DOHH2 (cell line): ENCODE results near the gene CREB3L2.

Experiments used
- H3F3A ChIP-seq: fragments of 200-600 bp; sonication (generic), shearing (Covaris generic); 2 replicates; pipeline ENCODE4 v1.6.0; 2016; ENCODE audit warnings: antibody characterized with exemption, mild to moderate bottlenecking; ENCODE audit not compliant: control insufficient read depth, insufficient read depth
- H3K27ac ChIP-seq: fragments of 200-600 bp; sonication (generic); 2 replicates; pipeline ENCODE4 v1.5.1; 2014; ENCODE audit warnings: low read depth, mild to moderate bottlenecking, low read length, moderate library complexity
- H3K27me3 ChIP-seq: fragments of 200-600 bp; sonication (generic); 2 replicates; pipeline ENCODE4 v1.6.1; 2014; ENCODE audit warnings: mild to moderate bottlenecking, low read length, mixed read lengths; ENCODE audit not compliant: control insufficient read depth
- H3K36me3 ChIP-seq: fragments of 200-600 bp; sonication (generic); 2 replicates; pipeline ENCODE4 v1.6.1; 2014; ENCODE audit warnings: mild to moderate bottlenecking, low read length, moderate library complexity, mixed read lengths; ENCODE audit not compliant: control insufficient read depth
- H3K4me1 ChIP-seq: fragments of 200-600 bp; sonication (generic); 2 replicates; pipeline ENCODE4 v1.6.1; 2014; ENCODE audit warnings: mild to moderate bottlenecking, low read length, mixed read lengths; ENCODE audit not compliant: control insufficient read depth
- H3K4me2 ChIP-seq: fragments of 200-600 bp; sonication (generic); 2 replicates; pipeline ENCODE4 v1.6.0; 2014; ENCODE audit warnings: mild to moderate bottlenecking, low read length, moderate library complexity
- H3K4me3 ChIP-seq: fragments of 200-600 bp; sonication (generic); 2 replicates; pipeline ENCODE4 v1.5.1; 2014; ENCODE audit warnings: mild to moderate bottlenecking, low read length, mixed read lengths
- H3K79me2 ChIP-seq: fragments of 200-600 bp; sonication (generic); 2 replicates; pipeline ENCODE4 v1.6.1; 2014; ENCODE audit warnings: mild to moderate bottlenecking, low read length, mixed read lengths; ENCODE audit not compliant: control insufficient read depth
- H3K9me2 ChIP-seq: fragments of 200-600 bp; sonication (generic); replicated peaks from 2 replicates; pipeline ENCODE4 v1.6.1; 2014; ENCODE audit warnings: mild to moderate bottlenecking, low read length, mixed read lengths; ENCODE audit not compliant: control insufficient read depth
- H3K9me3 ChIP-seq: fragments of 200-600 bp; sonication (generic); 2 replicates; pipeline ENCODE4 v1.6.1; 2014; ENCODE audit warnings: antibody characterized with exemption, low read length, mixed read lengths; ENCODE audit not compliant: control insufficient read depth, insufficient read depth
- H4K20me1 ChIP-seq: fragments of 200-600 bp; sonication (generic); 2 replicates; pipeline ENCODE4 v1.6.0; 2014; ENCODE audit warnings: low read depth, mild to moderate bottlenecking, antibody characterized with exemption, low read length, moderate library complexity; ENCODE audit not compliant: control insufficient read depth, insufficient read depth
- CTCF ChIP-seq: fragments of 200-600 bp; sonication (generic); IDR thresholded peaks from one replicate; pipeline ENCODE4 v1.5.1; 2014; ENCODE audit warnings: antibody characterized with exemption, mild to moderate bottlenecking, low read depth, low read length; ENCODE audit not compliant: poor library complexity, severe bottlenecking
- EZH2phosphoT487 ChIP-seq: fragments of 200-600 bp; sonication (generic); IDR thresholded peaks from 2 replicates; pipeline ENCODE4 v1.6.1; 2017; ENCODE audit warnings: borderline replicate concordance, mild to moderate bottlenecking, antibody characterized with exemption, low read length, moderate library complexity, mixed read lengths

CREB3L2 gene

GRCh38 chr7:137998250-137998649 lies 3.6 kb downstream of the CREB3L2 start:
- TF ChIP-seq CTCF (no peak), EZH2phosphoT487 (no peak)
- H3K9me2 ChIP-seq: no peaks in the 10 kb centered on the region; the same call in 1 of the 2 replicates
- no peaks in the 10 kb centered on the region for H3K79me2 ChIP-seq
- no peaks in the 10 kb centered on the region for H3K36me3 ChIP-seq
- peaks cover 6% of the 10 kb centered on the region for H3K27me3 ChIP-seq
- H3K9me3 ChIP-seq: peaks cover 9% of the 10 kb centered on the region; the same call in 1 of the 2 replicates
- no peaks in the 10 kb centered on the region for H4K20me1 ChIP-seq
- H3K4me3 ChIP-seq: no peak overlapping the region
- no peaks in the 10 kb centered on the region for H3F3A ChIP-seq
- H3K27ac ChIP-seq: no peak overlapping the region
- H3K4me1 ChIP-seq: 0 out of 2 replicates have a peak, but pooled peaks cover 4% of the 10 kb centered on the region
- no peak overlapping the region for H3K4me2 ChIP-seq

GRCh38 chr7:137996871-137997270 lies 5.0 kb downstream of the CREB3L2 start:
- no peaks in the 10 kb centered on the region; the same call in 1 of the 2 replicates for H3K9me2 ChIP-seq
- peaks cover 5% of the 10 kb centered on the region; the same call in 1 of the 2 replicates for H3K9me3 ChIP-seq
- no peaks in the 10 kb centered on the region for H3K79me2 ChIP-seq
- no peaks in the 10 kb centered on the region for H3K36me3 ChIP-seq
- TF ChIP-seq EZH2phosphoT487: no peak
- TF ChIP-seq CTCF: no peak
- no peak overlapping the region for H3K4me3 ChIP-seq
- H3K27ac ChIP-seq: no peak overlapping the region
- H3K4me2 ChIP-seq: no peak overlapping the region
- H3F3A ChIP-seq: no peaks in the 10 kb centered on the region
- no peaks in the 10 kb centered on the region for H4K20me1 ChIP-seq
- H3K4me1 ChIP-seq: 0 out of 2 replicates have a peak, but pooled peaks cover under 1% of the 10 kb centered on the region
- H3K27me3 ChIP-seq: peaks cover 6% of the 10 kb centered on the region

- no peak overlapping the region for H3K4me2 ChIP-seq
- no peaks in the 10 kb centered on the region for H3K4me1 ChIP-seq
- H3K4me3 ChIP-seq: no peak overlapping the region
- TF ChIP-seq EZH2phosphoT487: no peak
- TF ChIP-seq CTCF: no peak
- peaks cover under 1% of the 10 kb centered on the region; the same call in 1 of the 2 replicates for H3K9me3 ChIP-seq
- H3K79me2 ChIP-seq: no peaks in the 10 kb centered on the region
- no peaks in the 10 kb centered on the region for H3F3A ChIP-seq
- H3K27me3 ChIP-seq: peaks cover 6% of the 10 kb centered on the region
- H4K20me1 ChIP-seq: no peaks in the 10 kb centered on the region
- H3K27ac ChIP-seq: no peak overlapping the region
- no peaks in the 10 kb centered on the region; the same call in 1 of the 2 replicates for H3K9me2 ChIP-seq
- no peaks in the 10 kb centered on the region for H3K36me3 ChIP-seq
Observed at GRCh38 chr7:137996386-137996851, 5.5 kb downstream of the CREB3L2 start.
